ENCODE measurements around the gene MITF.

- no peak for TF ChIP-seq CTCF (optimal IDR thresholded peaks at IDR 0.05 in 1 of 3, IDR thresholded peaks at IDR 0.05 in 1 of 3, conservative IDR thresholded peaks at IDR 0.05 in 1 of 3; ENCODE audit: extremely low read depth in 1 of 3, insufficient read depth in 2 of 3, low read length in 3 of 3)
- TF ChIP-seq EZH2 (IDR thresholded peaks at IDR 0.05; ENCODE audit: low read length): no peak
Measured at GRCh38 chr3:69941439-69942176, 202.3 kb downstream of the MITF start.

All from keratinocyte (primary cell).